NK-92 treated with Interleukin-12 subunit alpha and Interleukin-12 subunit beta, amount 100 ng/mL, for 24 hours (cell line): ENCODE results near the gene COL23A1.
"Not testable (repeated sequence)": the region's sequence is repeated elsewhere in the genome, so short reads cannot be mapped to it uniquely, and the experiment has no call there.

Experiments used
- DNase-seq: peaks from one replicate; lab custom pipeline; 2025; lab: John Stamatoyannopoulos, UW

The COL23A1 gene

GRCh38 chr5:178588769-178589168, 1.4 kb downstream of the COL23A1 start:
- DNase-seq: no peak

DNA sequence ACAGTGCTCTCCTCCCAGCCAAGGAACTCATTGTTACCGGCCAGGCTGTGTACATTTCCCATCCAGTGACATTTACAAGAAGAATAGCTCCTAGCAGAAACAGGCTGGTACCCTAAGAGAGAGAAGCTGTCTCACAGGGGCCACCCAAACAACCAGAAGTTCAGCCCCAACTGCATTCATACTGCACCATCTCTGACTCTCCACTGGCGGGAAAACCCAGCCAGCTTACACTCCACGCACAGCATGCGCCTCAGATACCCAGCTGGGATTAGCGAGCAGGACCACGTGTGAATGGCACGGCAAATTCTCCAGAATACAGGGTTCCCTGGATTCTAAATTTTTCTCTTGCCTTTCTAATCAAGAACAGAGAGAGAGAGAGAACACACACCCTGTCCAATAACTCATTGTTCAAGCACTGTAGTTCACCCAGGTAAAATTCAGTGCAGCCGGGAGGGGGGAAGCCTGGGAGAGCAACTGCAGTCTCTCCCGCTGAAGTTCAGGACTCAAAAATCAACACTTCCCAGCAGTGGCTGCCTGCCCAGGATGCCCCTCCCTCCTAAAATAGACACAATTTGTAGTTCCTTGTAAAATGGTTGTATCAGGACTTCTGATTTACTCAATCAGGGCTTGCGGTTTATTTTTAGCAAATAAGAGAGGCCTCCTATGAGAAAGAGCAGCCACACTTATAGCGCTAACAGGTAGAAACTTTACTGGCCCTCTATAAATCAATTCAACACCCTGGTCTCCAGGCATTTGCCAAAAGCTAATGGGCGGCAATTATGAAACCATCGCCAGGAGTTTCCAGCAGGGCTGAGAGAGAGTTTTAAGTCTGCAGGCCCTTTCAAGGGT, 2.2 kb downstream of the COL23A1 start:
- DNase-seq: no peak

GRCh38 chr5:178586396-178586795, 3.8 kb downstream of the COL23A1 start:
- DNase-seq: no peak

DNA sequence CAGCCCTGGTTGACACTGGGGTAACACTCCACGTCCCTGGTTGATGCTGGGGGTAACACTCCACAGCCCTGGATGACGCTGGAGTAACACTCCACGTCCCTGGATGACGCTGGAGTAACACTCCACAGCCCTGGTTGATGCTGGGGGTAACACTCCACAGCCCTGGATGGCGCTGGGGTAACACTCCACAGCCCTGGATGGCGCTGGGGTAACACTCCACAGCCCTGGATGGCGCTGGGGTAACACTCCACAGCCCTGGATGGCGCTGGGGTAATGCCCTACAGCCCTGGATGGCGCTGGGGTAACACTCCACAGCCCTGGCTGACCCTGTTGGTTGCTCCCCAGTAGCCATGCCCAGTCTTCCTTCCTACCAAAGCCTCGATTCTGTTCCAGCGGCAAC, 4.8 kb downstream of the COL23A1 start:
- not testable (repeated sequence) for DNase-seq

- no peak for DNase-seq
Observed at GRCh38 chr5:178583279-178583678, 6.9 kb downstream of the COL23A1 start.

GRCh38 chr5:178582291-178582690, 7.9 kb downstream of the COL23A1 start:
- no peak for DNase-seq

GRCh38 chr5:178581621-178582020, 8.6 kb downstream of the COL23A1 start:
- DNase-seq: no peak

GRCh38 chr5:178580271-178580955, 9.8 kb downstream of the COL23A1 start:
- DNase-seq: no peak

DNA sequence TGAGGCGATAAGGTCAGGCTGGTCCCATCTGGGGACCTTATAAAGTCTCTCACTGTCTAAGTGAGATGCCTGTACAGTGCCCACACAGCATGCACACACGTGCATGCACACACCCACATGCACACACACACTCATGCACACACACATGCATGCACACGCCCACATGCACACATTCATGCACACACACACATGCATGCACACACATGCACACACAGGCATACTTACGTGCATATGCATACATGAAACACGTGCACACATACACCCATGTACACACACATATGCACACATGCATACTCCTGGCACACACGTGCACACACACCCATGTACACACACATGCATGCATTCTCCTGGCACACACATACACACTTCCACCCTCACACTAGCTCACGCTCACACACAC, 12.2 kb downstream of the COL23A1 start:
- no peak for DNase-seq

DNA sequence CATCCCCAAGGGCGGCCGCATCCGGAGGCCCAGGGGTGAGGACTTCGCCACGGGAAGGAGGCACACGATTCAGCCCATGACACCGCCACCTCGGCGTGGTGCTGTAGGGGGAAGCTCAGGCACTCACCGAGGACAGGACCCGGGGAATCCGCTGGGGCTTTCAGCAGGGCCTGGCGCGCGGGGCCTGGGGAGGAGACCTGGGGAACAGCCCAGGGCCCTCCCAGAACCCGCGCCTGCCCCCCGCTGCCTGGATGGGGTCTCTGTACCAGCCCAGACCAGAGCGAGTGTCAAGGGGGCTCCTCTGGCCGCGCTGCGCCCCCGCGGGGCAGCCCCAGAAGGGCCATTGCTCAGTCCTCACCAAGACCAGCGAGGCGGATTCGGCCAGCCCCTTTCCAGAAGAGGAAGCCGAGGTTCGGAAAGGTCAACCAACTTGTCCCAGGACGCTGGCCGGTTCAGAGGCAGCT, 12.8 kb downstream of the COL23A1 start:
- DNase-seq: no peak

- no peak for DNase-seq
Observed at GRCh38 chr5:178576591-178577351, 13.4 kb downstream of the COL23A1 start.

DNA sequence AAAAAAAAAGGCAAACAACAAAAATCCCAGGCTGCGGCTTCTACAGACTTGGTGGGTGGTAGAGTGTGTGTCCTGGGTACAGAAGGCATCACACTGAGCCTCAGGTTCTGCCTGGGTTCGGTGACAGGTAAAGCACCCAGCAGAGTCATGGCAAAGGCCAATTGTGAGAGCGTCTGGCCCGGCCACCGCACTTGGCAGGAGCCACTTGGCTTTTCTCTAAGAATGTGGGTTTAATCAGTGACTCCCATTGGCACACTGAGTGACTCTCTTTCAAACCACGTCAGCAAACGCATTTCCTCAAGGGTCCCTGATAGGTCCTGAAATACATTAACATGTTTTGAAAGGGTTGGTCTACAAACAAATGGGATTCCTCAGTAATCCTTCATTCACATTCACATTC, 17.0 kb downstream of the COL23A1 start:
- no peak for DNase-seq

- no peak for DNase-seq
Observed at GRCh38 chr5:178572617-178573016, 17.6 kb downstream of the COL23A1 start.

DNA sequence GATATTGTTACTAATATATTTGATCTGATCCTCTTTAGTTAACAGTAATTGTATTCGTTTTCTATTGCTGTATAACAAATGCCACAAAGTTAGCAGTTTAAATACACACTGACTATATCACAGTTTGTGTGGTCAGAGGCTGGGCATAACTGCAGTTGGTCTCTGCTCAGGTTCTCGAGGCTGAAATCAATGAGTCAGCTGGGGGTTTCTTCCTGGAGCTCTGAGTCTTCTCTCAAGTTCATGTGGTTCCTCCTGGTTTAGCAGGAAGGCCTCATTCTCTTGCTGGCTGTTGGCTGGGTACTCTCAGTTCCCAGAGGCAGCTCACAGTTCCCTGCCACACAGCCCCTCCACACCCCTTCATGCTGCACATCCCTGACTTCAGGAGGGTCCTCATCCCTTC, 20.7 kb downstream of the COL23A1 start:
- no peak for DNase-seq

- no peak for DNase-seq
Observed at GRCh38 chr5:178564811-178565550, 25.2 kb downstream of the COL23A1 start.

DNA sequence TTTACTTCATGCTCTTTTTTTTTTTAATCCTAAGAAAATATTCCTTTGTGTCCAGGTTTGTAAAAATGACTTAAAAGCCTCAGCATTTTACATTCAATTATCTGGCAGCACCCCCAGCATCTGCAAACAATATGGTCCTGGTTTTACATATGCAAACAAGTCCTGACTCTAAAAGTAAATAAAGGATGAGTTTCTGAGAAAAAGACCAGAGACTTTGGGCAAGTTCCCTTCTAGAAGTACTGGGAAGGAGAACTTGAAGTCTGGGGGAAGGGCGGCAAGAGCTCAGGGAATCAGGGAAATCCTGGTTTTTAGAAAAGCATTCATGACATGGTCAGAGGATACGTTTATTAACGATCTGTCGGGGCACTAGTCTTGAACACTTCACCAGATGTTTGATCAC, 25.8 kb downstream of the COL23A1 start:
- no peak for DNase-seq

- no peak for DNase-seq
Observed at GRCh38 chr5:178563621-178564020, 26.6 kb downstream of the COL23A1 start.

- DNase-seq: no peak
Observed at GRCh38 chr5:178561746-178562264, 28.4 kb downstream of the COL23A1 start.

- DNase-seq: no peak
Observed at GRCh38 chr5:178560911-178561310, 29.3 kb downstream of the COL23A1 start.

- DNase-seq: no peak
Observed at GRCh38 chr5:178557416-178557815, 32.8 kb downstream of the COL23A1 start.

DNA sequence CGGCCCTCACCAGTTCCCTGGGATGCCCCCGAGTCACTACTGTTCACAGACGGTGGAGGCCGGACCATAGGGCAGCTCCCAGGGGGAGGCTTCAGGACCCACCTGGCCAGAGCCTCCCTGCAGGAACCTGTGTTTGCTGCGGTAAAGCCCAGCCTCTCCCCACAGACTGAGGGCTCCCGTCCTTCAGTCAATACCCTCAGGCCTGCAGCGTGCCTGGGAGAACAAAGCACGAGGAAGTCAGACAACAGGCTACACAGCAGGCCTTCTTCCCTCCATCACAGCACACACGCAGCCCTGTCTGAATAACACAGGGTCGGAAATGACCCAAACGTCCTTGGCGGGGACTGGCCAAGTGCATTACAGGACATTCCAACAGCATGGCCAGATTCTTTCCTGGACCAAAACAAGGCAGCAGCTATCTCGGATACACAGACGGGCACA, 34.4 kb downstream of the COL23A1 start:
- DNase-seq: no peak

DNA sequence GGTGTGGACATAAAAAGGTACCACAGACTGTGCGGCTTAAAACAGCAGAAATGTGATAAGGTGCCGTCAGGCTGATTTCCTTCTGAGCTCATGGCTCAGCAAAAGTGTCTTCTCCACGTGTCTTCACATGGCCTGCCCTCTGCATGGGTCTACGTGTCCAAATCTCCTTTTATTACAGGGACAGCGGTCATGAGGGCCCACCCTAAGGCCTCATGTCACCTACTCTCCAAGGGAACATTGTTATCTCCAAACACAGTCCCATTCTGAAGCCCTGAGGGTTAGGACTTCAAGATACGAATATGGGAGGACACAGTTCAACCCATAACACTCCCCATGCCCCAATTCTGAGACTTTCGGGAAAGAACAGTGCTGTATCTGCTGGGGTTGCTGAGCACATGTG, 35.2 kb downstream of the COL23A1 start:
- no peak for DNase-seq
